AG09319 (cell line): ENCODE results near the gene VRK3.
"Not testable (repeated sequence)": the region's sequence is repeated elsewhere in the genome, so short reads cannot be mapped to it uniquely, and the experiment has no call there.

ENCODE experiments used
- DNase-seq: peaks from one replicate; pipeline ENCODE4 v3.0.0-alpha.2; 2010; ENCODE audit warnings: low read depth; ENCODE audit errors: extremely low read depth
- CTCF ChIP-seq: IDR thresholded peaks from 2 replicates; pipeline ENCODE4 v1.5.1; 2011; ENCODE audit warnings: low read depth, mild to moderate bottlenecking, inconsistent platforms, low read length, moderate library complexity

VRK3 gene

GRCh38 chr19:49968279-49968922, 56.8 kb downstream of the VRK3 start:
- no peak for DNase-seq
- TF ChIP-seq CTCF, result no peak

- not testable (repeated sequence) for DNase-seq
Measured at GRCh38 chr19:49960980-49961379, 64.2 kb downstream of the VRK3 start, which contains the start of gene SIGLEC11. TSS of gene SIGLEC11 (minus strand) at chr19:49961172. CDS start at chr19:49961081, 91 bp downstream.

- not testable (repeated sequence) for DNase-seq
Measured at GRCh38 chr19:49959892-49960291, 65.3 kb downstream of the VRK3 start.

- not testable (repeated sequence) for DNase-seq
Measured at GRCh38 chr19:49958596-49958995, 66.6 kb downstream of the VRK3 start.

GRCh38 chr19:49958144-49958543, 67.0 kb downstream of the VRK3 start:
- not testable (repeated sequence) for DNase-seq

- no peak for TF ChIP-seq CTCF
- DNase-seq, result no peak
Measured at GRCh38 chr19:49957262-49957915, 67.8 kb downstream of the VRK3 start.

- DNase-seq, result no peak
- TF ChIP-seq CTCF, result no peak
Measured at GRCh38 chr19:49956115-49956495, 69.1 kb downstream of the VRK3 start.

GRCh38 chr19:49954933-49955332, 70.2 kb downstream of the VRK3 start:
- no peak for DNase-seq
- TF ChIP-seq CTCF, result no peak

- DNase-seq, result peak; percentile 4
- TF ChIP-seq CTCF, result no peak
Measured at GRCh38 chr19:49954092-49954829, 70.9 kb downstream of the VRK3 start.
